ENCODE data around the gene FAM111A. TPM values are rescaled to one million over a fixed set of nuclear protein-coding genes. Genes with fewer than 3 reads are reported as not detected.
A peak's percentile ranks its signal among the peaks of the same experiment; 100 is the strongest.

The FAM111A gene
- total RNA-seq, 2 experiments from 2014 or later = 32.8 to 34.4 TPM

DNA sequence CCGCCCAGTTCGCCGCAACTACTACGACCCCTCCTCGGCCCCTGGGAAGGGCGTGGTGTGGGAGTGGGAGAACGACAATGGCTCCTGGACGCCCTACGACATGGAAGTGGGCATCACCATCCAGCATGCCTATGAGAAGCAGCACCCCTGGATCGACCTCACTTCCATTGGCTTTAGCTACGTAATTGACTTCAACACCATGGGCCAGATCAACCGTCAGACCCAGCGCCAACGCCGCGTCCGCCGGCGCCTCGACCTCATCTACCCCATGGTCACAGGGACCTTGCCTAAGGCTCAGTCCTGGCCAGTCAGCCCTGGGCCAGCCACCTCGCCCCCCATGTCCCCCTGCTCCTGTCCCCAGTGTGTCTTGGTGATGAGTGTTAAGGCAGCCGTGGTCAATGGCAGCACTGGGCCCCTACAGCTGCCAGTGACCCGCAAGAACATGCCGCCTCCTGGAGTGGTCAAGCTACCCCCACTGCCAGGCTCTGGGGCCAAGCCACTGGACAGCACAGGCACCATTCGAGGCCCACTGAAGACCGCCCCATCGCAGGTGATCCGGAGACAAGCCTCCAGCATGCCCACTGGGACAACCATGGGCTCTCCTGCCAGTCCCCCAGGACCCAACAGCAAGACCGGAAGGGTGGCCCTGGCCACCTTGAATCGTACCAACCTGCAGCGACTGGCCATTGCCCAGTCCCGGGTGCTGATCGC is 39.2 kb downstream of the FAM111A start:
- no peaks in the 10 kb centered on the region for H3K36me3 Mint-ChIP-seq (ENCODE audit: low read depth)
- no peaks in the 10 kb centered on the region for H3K27me3 ChIP-seq (ENCODE audit: control insufficient read depth in 1 of 2, insufficient read depth in 2 of 2, low read length in 2 of 2)
- peaks cover 0 to 4% of the 10 kb centered on the region in 2 experiments for H3K9me3 ChIP-seq (ENCODE audit: control insufficient read depth in 1 of 2, insufficient read depth in 1 of 2, low read length in 2 of 2)
- POLR2A ChIA-PET = interaction anchor here (0.6 kb wide), 1 partner anchor 10 kb away, joined by 4 read pairs; the partner anchor contains the start of gene DTX4
- intact Hi-C loops (cut with DNase I, micrococcal nuclease) = no loop called here
- H3K4me3 Mint-ChIP-seq = no peak overlapping the region
- H3K27ac ChIP-seq (ENCODE audit: low read depth in 1 of 2, low read length in 2 of 2) = no peak overlapping the region
- CTCF ChIA-PET = interaction anchor here (0.7 to 2.7 kb wide), 3 partner anchors 11 to 15 kb away, joined by 3 to 15 read pairs (median 4); partner anchors contain the start of gene DTX4
- H3K9me3 Mint-ChIP-seq = no peaks in the 10 kb centered on the region
- H3K4me1 ChIP-seq (ENCODE audit: insufficient read depth, low read length) = peaks cover 6% of the 10 kb centered on the region
- TF ChIP-seq, protein P1, sequence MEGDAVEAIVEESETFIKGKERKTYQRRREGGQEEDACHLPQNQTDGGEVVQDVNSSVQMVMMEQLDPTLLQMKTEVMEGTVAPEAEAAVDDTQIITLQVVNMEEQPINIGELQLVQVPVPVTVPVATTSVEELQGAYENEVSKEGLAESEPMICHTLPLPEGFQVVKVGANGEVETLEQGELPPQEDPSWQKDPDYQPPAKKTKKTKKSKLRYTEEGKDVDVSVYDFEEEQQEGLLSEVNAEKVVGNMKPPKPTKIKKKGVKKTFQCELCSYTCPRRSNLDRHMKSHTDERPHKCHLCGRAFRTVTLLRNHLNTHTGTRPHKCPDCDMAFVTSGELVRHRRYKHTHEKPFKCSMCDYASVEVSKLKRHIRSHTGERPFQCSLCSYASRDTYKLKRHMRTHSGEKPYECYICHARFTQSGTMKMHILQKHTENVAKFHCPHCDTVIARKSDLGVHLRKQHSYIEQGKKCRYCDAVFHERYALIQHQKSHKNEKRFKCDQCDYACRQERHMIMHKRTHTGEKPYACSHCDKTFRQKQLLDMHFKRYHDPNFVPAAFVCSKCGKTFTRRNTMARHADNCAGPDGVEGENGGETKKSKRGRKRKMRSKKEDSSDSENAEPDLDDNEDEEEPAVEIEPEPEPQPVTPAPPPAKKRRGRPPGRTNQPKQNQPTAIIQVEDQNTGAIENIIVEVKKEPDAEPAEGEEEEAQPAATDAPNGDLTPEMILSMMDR (IDR thresholded peaks at IDR 0.05) = no peak
- H3K36me3 ChIP-seq (ENCODE audit: insufficient read depth, low read length) = no peaks in the 10 kb centered on the region
- H3K27ac Mint-ChIP-seq = no peak overlapping the region
- no peak overlapping the region for H3K4me3 ChIP-seq (ENCODE audit: low read length)
- H3K4me1 Mint-ChIP-seq (ENCODE audit: low read depth) = no peaks in the 10 kb centered on the region
- DNase-seq (no peak), ATAC-seq (ENCODE audit: poor library complexity) (no peak)
- H3K27me3 Mint-ChIP-seq = no peaks in the 10 kb centered on the region

DNA sequence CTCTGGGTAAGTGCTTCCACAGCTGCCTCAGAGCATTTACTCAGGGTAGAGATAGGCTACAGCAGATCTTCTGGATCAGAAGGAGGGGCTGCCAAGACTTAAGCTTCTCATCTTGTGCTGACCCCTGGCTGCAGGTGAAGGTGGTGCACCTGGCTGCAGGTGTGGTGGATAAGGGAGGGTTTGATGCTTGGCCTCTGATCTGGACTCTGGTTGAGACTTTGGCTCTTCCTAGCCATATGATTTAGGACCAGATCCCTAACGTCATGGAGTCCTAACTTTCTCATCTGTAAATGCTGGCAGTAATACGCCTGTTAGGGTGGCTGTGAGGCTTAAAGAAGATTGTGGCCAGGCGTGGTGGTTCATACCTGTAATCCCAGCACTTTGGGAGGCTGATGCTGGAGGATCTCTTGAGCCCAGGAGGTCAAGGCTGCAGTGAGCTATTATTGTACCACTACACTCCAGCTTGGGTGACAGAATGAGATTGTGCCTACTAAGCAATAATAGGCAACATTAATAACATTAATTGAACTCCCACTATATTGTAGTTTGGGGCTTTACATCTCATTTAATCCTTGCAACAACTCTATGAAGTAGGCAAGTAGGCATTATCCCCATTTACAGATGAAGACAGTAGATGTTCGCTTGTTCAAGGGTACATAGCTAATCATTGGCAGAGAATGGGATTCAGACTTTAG is 39.9 kb downstream of the FAM111A start:
- Histone ChIP-seq H3K9me3 (ENCODE audit: control insufficient read depth in 1 of 2, insufficient read depth in 1 of 2, low read length in 2 of 2) (peaks cover 0 to 4% of the 10 kb centered on the region in 2 experiments), H3K4me1 (ENCODE audit: insufficient read depth, low read length) (peaks cover 6% of the 10 kb centered on the region), H3K4me3 (ENCODE audit: low read length) (no peak overlapping the region), H3K36me3 (ENCODE audit: insufficient read depth, low read length) (no peaks in the 10 kb centered on the region), H3K27ac (ENCODE audit: low read depth in 1 of 2, low read length in 2 of 2) (no peak overlapping the region), H3K27me3 (ENCODE audit: control insufficient read depth in 1 of 2, insufficient read depth in 2 of 2, low read length in 2 of 2) (no peaks in the 10 kb centered on the region)
- peak; percentile 62 for ATAC-seq (ENCODE audit: poor library complexity)
- TF ChIP-seq, protein P1 (IDR thresholded peaks at IDR 0.05) = no peak
- ChIA-PET POLR2A (interaction anchor here (0.6 kb wide), 1 partner anchor 10 kb away, joined by 4 read pairs; the partner anchor contains the start of gene DTX4), CTCF (interaction anchor here (0.7 to 2.7 kb wide), 3 partner anchors 10 to 16 kb away, joined by 3 to 15 read pairs (median 4); partner anchors contain the start of gene DTX4)
- Mint-ChIP-seq H3K9me3 (no peaks in the 10 kb centered on the region), H3K27me3 (no peaks in the 10 kb centered on the region), H3K4me3 (no peak overlapping the region), H3K36me3 (ENCODE audit: low read depth) (no peaks in the 10 kb centered on the region), H3K4me1 (ENCODE audit: low read depth) (no peaks in the 10 kb centered on the region), H3K27ac (no peak overlapping the region)
- peak in 7 of 14 experiments; percentile 3 to 60 (median 25) for DNase-seq
- intact Hi-C loops (cut with DNase I, micrococcal nuclease) = no loop called here

DNA sequence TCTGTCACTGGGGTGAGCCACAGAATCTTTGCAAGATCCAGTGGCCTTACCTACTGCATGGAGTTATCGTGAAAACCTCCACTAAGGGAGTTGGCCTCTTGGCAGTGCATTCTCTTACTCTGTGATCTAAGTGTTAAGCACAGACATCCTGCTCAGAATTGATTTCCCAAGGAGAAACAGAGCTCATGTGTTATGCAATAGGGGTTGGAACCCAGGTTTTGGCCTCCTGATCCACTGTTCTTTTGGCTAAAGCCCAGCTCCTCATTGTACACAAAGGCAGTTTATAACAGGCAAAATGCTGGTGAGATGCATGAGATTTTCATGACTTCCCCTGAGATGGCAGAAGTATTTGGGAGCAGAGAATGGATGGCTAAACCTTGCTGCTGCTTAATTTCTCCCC is 41.1 kb downstream of the FAM111A start:
- no peaks in the 10 kb centered on the region for H3K27me3 Mint-ChIP-seq
- H3K36me3 ChIP-seq (ENCODE audit: insufficient read depth, low read length) = no peaks in the 10 kb centered on the region
- ATAC-seq (ENCODE audit: poor library complexity) (no peak), DNase-seq (no peak)
- peaks cover 6% of the 10 kb centered on the region for H3K4me1 ChIP-seq (ENCODE audit: insufficient read depth, low read length)
- H3K27ac ChIP-seq (ENCODE audit: low read depth in 1 of 2, low read length in 2 of 2) = no peak overlapping the region
- peaks cover 0 to 4% of the 10 kb centered on the region in 2 experiments for H3K9me3 ChIP-seq (ENCODE audit: control insufficient read depth in 1 of 2, insufficient read depth in 1 of 2, low read length in 2 of 2)
- TF ChIP-seq, protein P1 (IDR thresholded peaks at IDR 0.05) = no peak
- CTCF ChIA-PET = interaction anchor here (2.7 kb wide), 1 partner anchor 13 kb away, joined by 15 read pairs; the partner anchor contains the start of gene DTX4
- no peak overlapping the region for H3K27ac Mint-ChIP-seq
- no peaks in the 10 kb centered on the region for H3K36me3 Mint-ChIP-seq (ENCODE audit: low read depth)
- H3K9me3 Mint-ChIP-seq = no peaks in the 10 kb centered on the region
- no peak overlapping the region for H3K4me3 Mint-ChIP-seq
- H3K4me3 ChIP-seq (ENCODE audit: low read length) = no peak overlapping the region
- H3K4me1 Mint-ChIP-seq (ENCODE audit: low read depth) = no peaks in the 10 kb centered on the region
- POLR2A ChIA-PET = no interaction called here
- H3K27me3 ChIP-seq (ENCODE audit: control insufficient read depth in 1 of 2, insufficient read depth in 2 of 2, low read length in 2 of 2) = no peaks in the 10 kb centered on the region
- intact Hi-C loops (cut with DNase I, micrococcal nuclease) = no loop called here
